ENCODE data around the gene CITED2.

DNA sequence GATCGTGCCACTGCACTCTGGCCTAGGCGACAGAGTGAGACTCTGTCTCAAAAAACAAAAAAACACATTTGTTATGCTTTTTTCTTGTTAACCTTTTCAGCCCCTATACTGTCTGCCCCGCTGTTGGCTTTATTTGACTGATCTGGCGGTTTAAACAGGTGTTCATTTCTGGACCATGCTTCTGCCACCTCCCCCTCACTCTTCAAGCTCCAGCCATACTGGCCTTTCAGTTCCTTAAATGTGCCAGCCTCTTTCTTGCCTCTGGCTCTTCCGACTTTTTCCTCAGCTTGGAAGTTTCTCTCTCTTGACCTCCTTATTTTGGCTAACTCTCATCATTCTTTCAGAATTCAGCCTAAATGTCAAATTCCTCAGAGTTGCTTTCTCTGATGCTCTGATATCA, 47.4 kb downstream of the CITED2 start:
- TF ChIP-seq, protein P1, sequence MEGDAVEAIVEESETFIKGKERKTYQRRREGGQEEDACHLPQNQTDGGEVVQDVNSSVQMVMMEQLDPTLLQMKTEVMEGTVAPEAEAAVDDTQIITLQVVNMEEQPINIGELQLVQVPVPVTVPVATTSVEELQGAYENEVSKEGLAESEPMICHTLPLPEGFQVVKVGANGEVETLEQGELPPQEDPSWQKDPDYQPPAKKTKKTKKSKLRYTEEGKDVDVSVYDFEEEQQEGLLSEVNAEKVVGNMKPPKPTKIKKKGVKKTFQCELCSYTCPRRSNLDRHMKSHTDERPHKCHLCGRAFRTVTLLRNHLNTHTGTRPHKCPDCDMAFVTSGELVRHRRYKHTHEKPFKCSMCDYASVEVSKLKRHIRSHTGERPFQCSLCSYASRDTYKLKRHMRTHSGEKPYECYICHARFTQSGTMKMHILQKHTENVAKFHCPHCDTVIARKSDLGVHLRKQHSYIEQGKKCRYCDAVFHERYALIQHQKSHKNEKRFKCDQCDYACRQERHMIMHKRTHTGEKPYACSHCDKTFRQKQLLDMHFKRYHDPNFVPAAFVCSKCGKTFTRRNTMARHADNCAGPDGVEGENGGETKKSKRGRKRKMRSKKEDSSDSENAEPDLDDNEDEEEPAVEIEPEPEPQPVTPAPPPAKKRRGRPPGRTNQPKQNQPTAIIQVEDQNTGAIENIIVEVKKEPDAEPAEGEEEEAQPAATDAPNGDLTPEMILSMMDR (IDR thresholded peaks at IDR 0.05) = no peak
- TF ChIP-seq POLR2A (IDR thresholded peaks at IDR 0.05) = no peak

Data from ovary (tissue), 3 donors.